Stimulated activated CD4-positive, alpha-beta T cell treated with anti-CD3 and anti-CD28 coated beads, Interleukin-2, amount 100 ng/mL, for 48 hours (primary cell): Measurements from ENCODE around the gene CNTNAP2.

Experiments used
- DNase-seq, 2 donors: peaks; one replicate each; pipeline ENCODE4 v3.0.0-alpha.2; 2020

Gene CNTNAP2

GRCh38 chr7:146116521-146117222, at the start of gene CNTNAP2:
Gene CNTNAP2 (plus strand): TSS chr7:146116801. CDS start chr7:146116877, 76 bp downstream.
- DNase-seq: no peak

- no peak for DNase-seq
Observed at GRCh38 chr7:146067880-146068279, 48.7 kb upstream of the CNTNAP2 start.

GRCh38 chr7:146074195-146074765, 42.3 kb upstream of the CNTNAP2 start:
- no peak for DNase-seq

GRCh38 chr7:146076344-146076743, 40.3 kb upstream of the CNTNAP2 start:
- no peak for DNase-seq

- no peak for DNase-seq
Observed at GRCh38 chr7:146084086-146084485, 32.5 kb upstream of the CNTNAP2 start.

- no peak for DNase-seq
Observed at GRCh38 chr7:146090023-146090645, 26.5 kb upstream of the CNTNAP2 start.

GRCh38 chr7:146094356-146094755, 22.2 kb upstream of the CNTNAP2 start:
- DNase-seq: no peak

GRCh38 chr7:146096994-146097393, 19.6 kb upstream of the CNTNAP2 start:
- no peak for DNase-seq

- no peak for DNase-seq
Observed at GRCh38 chr7:146106319-146106718, 10.3 kb upstream of the CNTNAP2 start.

- no peak for DNase-seq
Observed at GRCh38 chr7:146112755-146113154, 3.8 kb upstream of the CNTNAP2 start.

GRCh38 chr7:146115548-146115850, 1.1 kb upstream of the CNTNAP2 start:
- no peak for DNase-seq

GRCh38 chr7:146115851-146116520, 615 bp upstream of the CNTNAP2 start:
- peak in 1 of 2 donors; percentile 12 for DNase-seq

GRCh38 chr7:146117576-146117975, 975 bp downstream of the CNTNAP2 start:
- DNase-seq: no peak

- no peak for DNase-seq
Observed at GRCh38 chr7:146119002-146119401, 2.4 kb downstream of the CNTNAP2 start.

GRCh38 chr7:146123715-146124114, 7.1 kb downstream of the CNTNAP2 start:
- no peak for DNase-seq

- no peak for DNase-seq
Observed at GRCh38 chr7:146126767-146127509, 10.3 kb downstream of the CNTNAP2 start.

GRCh38 chr7:146129296-146129695, 12.7 kb downstream of the CNTNAP2 start:
- no peak for DNase-seq

GRCh38 chr7:146129997-146130396, 13.4 kb downstream of the CNTNAP2 start:
- DNase-seq: no peak

- no peak for DNase-seq
Observed at GRCh38 chr7:146131701-146132100, 15.1 kb downstream of the CNTNAP2 start.

- no peak for DNase-seq
Observed at GRCh38 chr7:146136357-146136875, 19.8 kb downstream of the CNTNAP2 start.

- no peak for DNase-seq
Observed at GRCh38 chr7:146138926-146139325, 22.3 kb downstream of the CNTNAP2 start.

GRCh38 chr7:146146831-146147486, 30.4 kb downstream of the CNTNAP2 start:
- DNase-seq: no peak
